Activated CD4-positive, CD25-positive, alpha-beta regulatory T cell treated with anti-CD3 and anti-CD28 coated beads, Interleukin-2, amount 50 U/mL, for 24 hours (primary cell): Measurements from ENCODE around the gene BCAS2.

Experiments
- ATAC-seq, 2 donors: fragments of 150-1000 bp; cut with Tn5 transposase; one replicate each; pipeline ENCODE4 v1.10.0; 2021; ENCODE audit warnings: mild to moderate bottlenecking in 1 of 2, moderate library complexity in 1 of 2

Gene BCAS2

GRCh38 chr1:114558544-114558943 is 22.9 kb downstream of the BCAS2 start:
- ATAC-seq = no peak

- ATAC-seq = no peak
Observed at GRCh38 chr1:114554577-114554976, 26.8 kb downstream of the BCAS2 start.

GRCh38 chr1:114552106-114552639 is 29.2 kb downstream of the BCAS2 start:
- ATAC-seq = no peak

GRCh38 chr1:114551400-114551799 is 30.0 kb downstream of the BCAS2 start:
- ATAC-seq = no peak

GRCh38 chr1:114550336-114550735 is 31.1 kb downstream of the BCAS2 start:
- no peak for ATAC-seq

- no peak for ATAC-seq
Observed at GRCh38 chr1:114549137-114549536, 32.3 kb downstream of the BCAS2 start.

GRCh38 chr1:114547076-114547475 is 34.3 kb downstream of the BCAS2 start:
- ATAC-seq = no peak

GRCh38 chr1:114545796-114546195 is 35.6 kb downstream of the BCAS2 start:
- ATAC-seq = no peak

- no peak for ATAC-seq
Observed at GRCh38 chr1:114545315-114545714, 36.1 kb downstream of the BCAS2 start.

- ATAC-seq = no peak
Observed at GRCh38 chr1:114540821-114541220, 40.6 kb downstream of the BCAS2 start.

- ATAC-seq = no peak
Observed at GRCh38 chr1:114540272-114540671, 41.1 kb downstream of the BCAS2 start.

GRCh38 chr1:114536043-114536442 is 45.4 kb downstream of the BCAS2 start:
- no peak for ATAC-seq

GRCh38 chr1:114535401-114535800 is 46.0 kb downstream of the BCAS2 start:
- no peak for ATAC-seq

- peak in 1 of 2 donors; percentile 53 for ATAC-seq
Observed at GRCh38 chr1:114531094-114531493, 50.3 kb downstream of the BCAS2 start.

- ATAC-seq = no peak
Observed at GRCh38 chr1:114530224-114530623, 51.2 kb downstream of the BCAS2 start.

- no peak for ATAC-seq
Observed at GRCh38 chr1:114524944-114525343, 56.5 kb downstream of the BCAS2 start.

GRCh38 chr1:114522264-114522575 is 59.2 kb downstream of the BCAS2 start:
- no peak for ATAC-seq

GRCh38 chr1:114521396-114522263 is 59.8 kb downstream of the BCAS2 start:
- no peak for ATAC-seq
